Prostate gland (tissue), 2 donors: ENCODE results near the gene STK24. TPM values are rescaled to one million over a fixed set of nuclear protein-coding genes. Genes with fewer than 3 reads are reported as not detected.

Experiments used
- DNase-seq: peaks from one replicate; pipeline ENCODE4 v3.0.0-alpha.2; 2019; ENCODE audit warnings: low spot score
- H3K27ac ChIP-seq, 2 donors: fragments of 200-600 bp; sonication (generic); 2 replicates each; pipeline ENCODE4 v1.5.1; 2017 to 2019
- H3K27me3 ChIP-seq: fragments of 200-600 bp; sonication (generic); replicated peaks from 2 replicates; pipeline ENCODE4 v1.5.1; 2019; ENCODE audit not compliant: insufficient read depth
- H3K36me3 ChIP-seq, 2 donors: fragments of 200-600 bp; sonication (generic); 1 replicate in 1 of 2; 2 replicates in 1 of 2; pipeline versions ENCODE4 v1.5.1 to v1.8.1; 2017 to 2019
- H3K4me1 ChIP-seq: fragments of 200-600 bp; sonication (generic); replicated peaks from 2 replicates; pipeline ENCODE4 v1.5.1; 2019
- H3K4me3 ChIP-seq, 2 donors: fragments of 200-600 bp; sonication (generic); 2 replicates each; pipeline ENCODE4 v1.5.1; 2017 to 2019
- H3K9me3 ChIP-seq: fragments of 200-600 bp; sonication (generic); 2 replicates; pipeline ENCODE4 v1.5.1; 2017
- CTCF ChIP-seq, 4 experiments: fragments of 200-600 bp in 2 of 4; fragments of 450-650 bp in 2 of 4; sonication (generic) in 2 of 4; IDR thresholded peaks; 1 replicate in 3 of 4; 2 replicates in 1 of 4; pipeline ENCODE4 v1.5.1; 2016 to 2019; ENCODE audit warnings: antibody characterized with exemption in 4 of 4, mild to moderate bottlenecking in 2 of 4, moderate library complexity in 2 of 4
- POLR2A ChIP-seq: fragments of 450-650 bp; IDR thresholded peaks from one replicate; pipeline ENCODE4 v1.6.1; 2016; ENCODE audit warnings: antibody characterized with exemption, mild to moderate bottlenecking
- POLR2AphosphoS5 ChIP-seq: sonication (generic); formaldehyde crosslinking; IDR thresholded peaks from one replicate; pipeline ENCODE4 v1.6.1; 2017; ENCODE audit warnings: antibody characterized with exemption
- WGBS: methylation state at CpG from one replicate; pipeline ENCODE4 v1.1.5; 2018; 5-methylcytosine and 5-hydroxymethylcytosine counted together
- intact Hi-C: fragments of 100-400 bp; cut with DNase I; formaldehyde crosslinking; loops from one replicate; pipeline ENCODE4 v1.14.2; 2022
- total RNA-seq, 2 donors: library from RNA; depleted of rRNA; stranded (reverse); fragments of >200 nt; gene quantifications; one replicate each; pipeline ENCODE4 v1.1.0, GENCODE V29; 2016

Gene STK24
- total RNA-seq, 2 donors from 2014 or later, result 80.5 to 187 TPM

GRCh38 chr13:98468929-98469328 lies 108.0 kb downstream of the STK24 start:
- peaks cover 0 to 7% of the 10 kb centered on the region in 2 donors for H3K36me3 ChIP-seq
- no peaks in the 10 kb centered on the region for H3K27me3 ChIP-seq
- H3K9me3 ChIP-seq, result no peaks in the 10 kb centered on the region
- no peak for DNase-seq
- no peak overlapping the region for H3K27ac ChIP-seq
- H3K4me3 ChIP-seq, result no peak overlapping the region
- 92% methylated on average over 20 of the region's 20 CpGs for WGBS
- intact Hi-C loops, result no loop called here
- no peak for TF ChIP-seq POLR2A
- H3K4me1 ChIP-seq, result peaks cover 9% of the 10 kb centered on the region

- 41% methylated on average over 3 of the region's 3 CpGs for WGBS
- no peak for DNase-seq
- Histone ChIP-seq H3K4me1 (peaks cover 3% of the 10 kb centered on the region), H3K9me3 (no peaks in the 10 kb centered on the region), H3K4me3 (no peak overlapping the region), H3K36me3 (peaks cover 0 to 7% of the 10 kb centered on the region in 2 donors), H3K27me3 (no peaks in the 10 kb centered on the region), H3K27ac (no peak overlapping the region)
- TF ChIP-seq POLR2A (no peak), CTCF (IDR thresholded peaks at IDR 0.05) (peak in 1 of 4 experiments; percentile 5)
- intact Hi-C loops, result no loop called here
Observed at GRCh38 chr13:98468361-98468760, 108.5 kb downstream of the STK24 start.

GRCh38 chr13:98467263-98467985 lies 109.5 kb downstream of the STK24 start:
- no peak for DNase-seq

GRCh38 chr13:98466634-98467236 lies 110.2 kb downstream of the STK24 start:
- no peak overlapping the region for H3K27ac ChIP-seq

More at GRCh38 chr13:98467263-98467985, 109.5 kb downstream of the STK24 start:
- TF ChIP-seq POLR2A, result no peak
- TF ChIP-seq CTCF (IDR thresholded peaks at IDR 0.05), result no peak
- no peak for TF ChIP-seq POLR2AphosphoS5
- 82% methylated on average over 13 of the region's 13 CpGs for WGBS
- H3K4me3 ChIP-seq, result no peak overlapping the region
- peaks cover 3% of the 10 kb centered on the region for H3K4me1 ChIP-seq
- H3K27ac ChIP-seq, result no peak overlapping the region
- H3K36me3 ChIP-seq, result peaks cover 0 to 7% of the 10 kb centered on the region in 2 donors
- no peaks in the 10 kb centered on the region for H3K27me3 ChIP-seq
- no peaks in the 10 kb centered on the region for H3K9me3 ChIP-seq
- intact Hi-C loops, result no loop called here

GRCh38 chr13:98462946-98463345 lies 114.0 kb downstream of the STK24 start:
- DNase-seq, result no peak
- 31% methylated on average over 8 of the region's 8 CpGs for WGBS
- Histone ChIP-seq H3K27ac (no peak overlapping the region), H3K36me3 (peaks cover 0 to 2% of the 10 kb centered on the region in 2 donors), H3K27me3 (no peaks in the 10 kb centered on the region), H3K4me3 (no peak overlapping the region), H3K4me1 (peaks cover 3% of the 10 kb centered on the region), H3K9me3 (no peaks in the 10 kb centered on the region)
- TF ChIP-seq POLR2AphosphoS5 (no peak), CTCF (IDR thresholded peaks at IDR 0.05) (no peak), POLR2A (no peak)
- intact Hi-C loops, result no loop called here

More at GRCh38 chr13:98466634-98467236, 110.2 kb downstream of the STK24 start:
- peaks cover 3% of the 10 kb centered on the region for H3K4me1 ChIP-seq
- H3K4me3 ChIP-seq, result no peak overlapping the region
- H3K27me3 ChIP-seq, result no peaks in the 10 kb centered on the region
- 52% methylated on average over 11 of the region's 11 CpGs for WGBS
- peaks cover 0 to 7% of the 10 kb centered on the region in 2 donors for H3K36me3 ChIP-seq
- no peak for TF ChIP-seq POLR2A
- no peak for TF ChIP-seq POLR2AphosphoS5
- TF ChIP-seq CTCF (IDR thresholded peaks at IDR 0.05), result peak; percentile 10 to 44 (median 41)
- H3K9me3 ChIP-seq, result no peaks in the 10 kb centered on the region
- intact Hi-C loops, result no loop called here
- no peak for DNase-seq
